HG03045 (cell line): ENCODE results near the gene CGB5.
"Not testable (repeated sequence)": the region's sequence is repeated elsewhere in the genome, so short reads cannot be mapped to it uniquely, and the experiment has no call there.

Experiments used
- ATAC-seq: cut with Tn5 transposase; IDR thresholded peaks from one replicate; pipeline ENCODE4 v1.9.1; 2021; ENCODE audit warnings: mild to moderate bottlenecking, moderate library complexity; ENCODE audit not compliant: unreplicated experiment

CGB5 gene

DNA sequence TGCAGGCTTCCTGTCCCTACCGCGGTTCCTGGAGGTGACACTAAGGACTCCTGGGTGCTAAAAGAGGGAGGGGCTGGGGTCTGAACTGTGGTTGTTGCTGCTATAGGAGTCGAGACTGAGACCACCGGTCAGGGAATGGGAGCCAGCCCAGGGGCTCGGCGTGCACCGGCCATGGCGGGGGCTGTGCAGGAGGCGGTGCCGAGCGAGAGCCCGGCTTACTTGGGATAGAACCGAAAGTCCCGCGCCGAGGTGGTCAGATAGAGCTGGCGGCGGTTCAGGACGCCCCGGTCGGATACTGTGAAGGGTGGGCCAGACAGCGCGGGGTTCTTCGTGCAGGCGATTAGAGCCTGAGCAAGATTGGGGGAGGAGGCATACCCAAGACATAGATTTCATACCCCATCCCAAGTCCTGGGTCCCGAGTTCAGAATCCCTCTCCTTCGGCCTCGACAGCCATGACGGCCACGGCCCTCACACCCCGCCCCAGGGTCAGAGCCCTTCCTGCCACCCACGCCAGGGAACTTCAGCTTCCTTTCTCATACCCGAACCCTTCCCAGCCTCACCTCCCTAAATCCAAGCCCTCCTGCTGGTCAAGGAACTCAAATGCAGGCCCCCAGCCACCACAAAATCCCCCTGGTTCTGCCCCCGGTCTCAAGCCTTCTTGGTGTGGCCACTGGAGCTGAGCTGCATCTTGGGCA is 13.4 kb downstream of the CGB5 start:
- ATAC-seq: not testable (repeated sequence)

DNA sequence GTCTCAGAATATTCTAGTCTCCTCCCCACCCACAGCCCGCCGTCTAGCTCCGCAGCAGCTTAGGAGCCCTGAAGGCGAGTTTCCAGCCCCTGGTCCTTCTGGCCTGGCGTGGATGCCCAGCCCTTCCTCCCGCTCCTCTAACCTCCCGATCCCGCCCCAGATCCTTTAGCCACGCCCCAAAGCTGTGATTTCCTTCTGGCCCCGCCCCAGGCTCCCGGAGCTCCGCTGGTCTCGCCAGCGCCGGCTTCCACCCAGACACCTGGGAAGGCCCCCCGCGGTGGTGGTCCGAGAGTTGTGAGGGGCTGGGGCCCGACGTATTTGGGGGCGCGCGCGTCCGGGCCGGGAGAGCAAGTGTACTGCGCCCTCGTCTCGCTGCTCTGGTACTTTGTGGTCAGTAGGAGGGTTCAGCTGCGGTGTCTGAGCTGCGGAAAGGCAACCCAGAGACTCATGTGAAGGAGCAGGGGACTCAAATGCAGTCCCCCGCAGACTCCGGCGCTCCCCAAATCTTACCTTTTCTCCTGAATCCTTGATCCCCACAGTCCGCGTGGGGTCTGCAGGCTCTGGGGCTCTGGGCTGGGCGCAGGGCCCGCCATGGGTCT is 14.1 kb downstream of the CGB5 start, which contains the start of gene CGB7:
Gene CGB7, minus strand, starts transcription at position 114 of the 599 bp plus-strand sequence. CDS start 2,374 bp downstream, outside the sequence.
- ATAC-seq: no peak

- ATAC-seq: no peak
These were observed 14.9 kb downstream of the CGB5 start for GRCh38 chr19:49058562-49058961.

GRCh38 chr19:49059053-49059452 is 15.4 kb downstream of the CGB5 start:
- no peak for ATAC-seq

DNA sequence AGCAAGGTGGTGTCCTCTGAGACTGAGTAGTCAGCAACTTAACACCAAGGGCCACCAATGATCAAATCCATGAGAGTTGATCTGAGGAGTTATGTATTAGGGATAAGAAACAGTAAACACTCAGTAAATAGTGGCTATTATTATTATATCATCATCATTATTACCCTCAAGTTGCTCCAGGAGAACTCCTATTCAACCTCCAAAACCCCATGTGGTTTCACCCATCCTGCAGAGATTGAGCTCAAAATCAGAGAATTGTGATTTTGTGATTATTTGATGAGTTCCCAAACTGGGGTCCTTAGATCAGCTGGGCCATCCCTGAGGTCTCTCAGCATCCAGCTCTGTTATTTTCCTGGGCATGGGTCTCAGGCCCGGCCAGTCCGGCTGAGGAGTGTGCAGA is 17.4 kb downstream of the CGB5 start:
- no peak for ATAC-seq

DNA sequence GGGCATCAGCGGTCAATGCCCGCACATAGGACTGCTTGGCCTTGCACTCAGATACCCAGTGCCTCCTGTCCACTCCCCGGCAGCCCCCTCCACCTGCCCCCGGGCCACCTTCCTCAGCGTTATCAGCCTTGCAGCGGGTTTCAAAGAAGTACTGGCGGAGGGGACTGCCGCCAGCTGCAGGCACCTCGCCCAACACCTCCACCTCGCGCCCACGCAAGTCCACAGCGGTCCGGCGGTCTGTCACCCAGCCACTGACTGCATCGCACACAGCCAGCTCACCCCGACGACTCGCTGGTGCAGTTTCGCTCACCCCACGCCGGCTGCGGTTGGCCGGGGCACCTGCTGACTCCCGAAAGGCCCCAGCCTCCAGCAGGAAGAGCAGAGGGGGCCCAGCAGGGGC is 17.8 kb downstream of the CGB5 start:
- ATAC-seq: no peak

- no peak for ATAC-seq
These were observed 20.5 kb downstream of the CGB5 start for GRCh38 chr19:49064029-49064629.

- ATAC-seq: no peak
These were observed 21.3 kb downstream of the CGB5 start, which contains the start of gene NTF4 for GRCh38 chr19:49064768-49065611. Gene NTF4 (minus strand): TSS chr19:49064818. CDS start chr19:49061997, 2,821 bp downstream.

DNA sequence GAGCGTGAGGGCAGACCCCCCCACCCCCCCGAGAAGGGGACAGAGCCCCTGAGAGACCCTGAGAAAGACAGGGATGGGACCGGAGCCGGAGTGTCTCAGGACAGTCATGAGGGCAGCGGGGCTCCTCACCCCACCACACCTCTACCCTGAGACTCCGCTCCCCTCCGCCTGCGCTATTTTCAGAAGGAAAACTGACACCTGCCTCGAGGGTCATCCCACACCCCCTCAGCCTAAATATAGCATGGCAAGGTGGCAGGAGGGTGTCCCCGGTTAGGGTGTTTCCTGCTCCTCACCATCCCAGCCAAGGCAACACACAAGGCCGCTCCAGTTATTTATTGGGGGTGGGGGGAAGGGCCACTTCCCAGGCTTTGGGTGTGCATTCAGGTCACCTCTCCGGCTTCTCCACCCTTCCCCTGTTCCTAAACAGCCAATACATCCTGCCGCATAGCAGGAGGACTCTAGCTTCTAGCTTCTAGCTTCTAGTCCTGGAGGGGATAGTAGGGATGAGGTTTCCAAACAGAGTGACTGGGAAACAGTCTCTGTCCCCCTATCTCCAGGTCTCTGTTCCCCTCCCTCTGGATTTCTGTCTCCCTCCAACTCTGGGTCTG is 22.4 kb downstream of the CGB5 start:
- no peak for ATAC-seq

- ATAC-seq: no peak
These were observed 23.9 kb downstream of the CGB5 start for GRCh38 chr19:49067554-49067953.

DNA sequence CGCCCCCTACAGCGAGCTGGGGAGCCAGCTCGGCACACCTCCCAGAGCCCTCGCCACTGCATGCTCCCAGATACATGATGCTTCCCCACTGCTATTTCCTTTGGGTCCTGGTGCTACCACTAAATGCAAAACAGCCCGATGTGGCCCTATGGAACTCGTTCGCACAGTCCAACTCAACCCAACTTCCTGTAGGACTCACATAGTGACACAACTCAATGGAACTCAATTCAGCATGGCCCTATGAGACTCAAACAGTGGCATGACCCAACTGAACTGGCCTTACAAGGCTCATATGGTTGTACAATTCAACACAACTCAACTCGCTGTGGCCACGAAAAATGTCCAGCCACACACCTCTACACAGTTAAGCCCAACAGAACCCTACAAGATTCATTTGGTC is 25.4 kb downstream of the CGB5 start:
- no peak for ATAC-seq

GRCh38 chr19:49070416-49070815 is 26.8 kb downstream of the CGB5 start:
- ATAC-seq: no peak

GRCh38 chr19:49071860-49072547 is 28.4 kb downstream of the CGB5 start:
- no peak for ATAC-seq

DNA sequence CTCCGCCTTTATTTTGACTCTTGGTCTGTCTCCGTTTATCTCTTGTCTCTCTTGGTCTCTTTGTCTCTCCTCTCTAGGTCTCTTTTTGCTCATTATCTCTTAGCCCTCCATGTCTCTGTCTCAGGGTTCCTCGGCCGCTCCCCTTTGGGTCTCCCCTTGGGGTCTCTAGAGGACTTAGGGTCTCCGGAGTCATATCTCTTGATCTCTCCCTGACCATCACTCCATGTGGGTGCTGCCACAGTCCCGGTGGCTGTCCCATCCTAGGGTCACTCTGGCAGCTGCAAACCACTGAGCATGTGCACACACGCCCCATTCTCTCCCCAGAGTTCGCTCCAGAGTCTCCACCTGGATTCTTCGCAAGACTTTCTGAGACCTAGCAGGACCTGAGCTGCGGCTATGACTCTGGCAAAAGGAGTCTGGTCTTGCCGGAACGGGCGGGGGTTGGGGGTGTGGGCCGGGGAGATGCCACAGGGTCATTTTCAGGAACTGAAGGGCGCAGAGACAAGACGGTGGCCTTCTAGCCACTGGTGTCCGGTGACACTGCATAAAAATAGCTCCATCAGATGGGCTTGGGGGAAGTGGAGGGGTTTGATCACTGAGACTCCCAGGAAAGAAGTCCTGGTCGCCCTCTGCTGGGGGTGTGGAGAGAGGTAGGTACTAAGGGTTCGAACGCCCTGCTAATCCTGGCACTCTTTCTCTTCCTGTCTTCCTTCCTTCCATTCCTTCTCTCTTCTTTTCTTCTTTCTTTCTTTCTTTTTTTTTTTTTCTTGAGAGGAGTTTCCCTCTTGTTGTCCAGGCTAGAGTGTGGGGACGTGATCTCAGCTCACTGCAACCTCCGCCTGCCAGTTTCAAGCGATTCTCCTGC is 30.1 kb downstream of the CGB5 start:
- no peak for ATAC-seq

- not testable (repeated sequence) for ATAC-seq
These were observed 31.2 kb downstream of the CGB5 start for GRCh38 chr19:49074869-49075268.

- ATAC-seq: no peak
These were observed 36.7 kb downstream of the CGB5 start for GRCh38 chr19:49080392-49080791.

- no peak for ATAC-seq
These were observed 37.6 kb downstream of the CGB5 start for GRCh38 chr19:49081273-49081672.

DNA sequence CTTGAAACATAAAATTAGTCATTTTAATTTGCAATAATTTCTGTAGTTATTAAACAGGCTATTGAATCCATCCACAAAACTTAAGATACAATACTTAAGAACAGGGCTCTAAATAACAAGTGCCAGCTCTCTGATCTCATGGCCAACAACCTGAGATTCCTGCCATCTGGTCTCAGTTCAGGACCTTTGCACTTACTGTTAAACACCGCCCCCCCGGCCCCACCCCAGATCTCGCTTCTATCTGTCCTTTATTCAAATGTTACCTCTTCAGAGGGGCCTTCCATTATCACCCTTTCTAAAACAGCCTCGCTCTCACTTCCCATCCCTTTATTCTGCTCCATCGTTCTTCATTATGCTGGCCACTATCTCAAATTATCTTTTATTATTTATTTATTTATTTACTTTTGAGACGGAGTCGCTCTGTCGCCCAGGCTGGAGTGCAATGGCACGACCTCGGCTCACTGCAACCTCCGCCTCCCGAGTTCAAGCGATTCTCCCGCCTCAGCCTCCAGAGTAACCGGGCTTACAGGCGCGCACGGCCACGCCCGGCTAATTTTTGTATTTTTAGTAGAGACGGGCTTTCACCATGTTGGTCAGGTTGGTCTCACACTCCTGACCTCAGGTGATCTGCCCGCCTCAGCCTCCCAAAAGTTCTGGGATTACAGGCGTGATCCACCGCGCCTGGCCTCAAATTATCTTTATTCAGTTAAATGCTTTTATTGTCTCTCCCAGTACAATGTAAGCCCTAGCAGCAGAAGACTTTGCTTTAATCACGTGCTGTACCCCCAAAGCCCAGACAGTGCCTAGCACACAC is 40.8 kb downstream of the CGB5 start:
- no peak for ATAC-seq
